Skeletal muscle tissue (tissue), 4 donors: ENCODE data around the gene DIO3. TPM values are rescaled to one million over a fixed set of nuclear protein-coding genes. Genes with fewer than 3 reads are reported as not detected.

Experiments
- H3K27ac ChIP-seq: one replicate; pipeline ENCODE4 v1.7.0; 2013; ENCODE audit warnings: mild to moderate bottlenecking, low read depth, low read length, inconsistent platforms
- H3K27me3 ChIP-seq, 3 donors: one replicate each; pipeline ENCODE4 v1.7.0; 2013; ENCODE audit warnings: low read length in 3 of 3; ENCODE audit not compliant: control insufficient read depth in 3 of 3, insufficient read depth in 3 of 3
- H3K36me3 ChIP-seq, 3 donors: one replicate each; pipeline ENCODE4 v1.7.0; 2013; ENCODE audit warnings: low read length in 3 of 3; ENCODE audit not compliant: control insufficient read depth in 3 of 3, insufficient read depth in 3 of 3
- H3K4me1 ChIP-seq, 3 donors: one replicate each; pipeline ENCODE4 v1.7.0; 2013; ENCODE audit warnings: low read length in 3 of 3, mild to moderate bottlenecking in 3 of 3; ENCODE audit not compliant: control insufficient read depth in 3 of 3, insufficient read depth in 3 of 3
- H3K4me3 ChIP-seq, 3 donors: one replicate each; pipeline ENCODE4 v1.7.0; 2013; ENCODE audit warnings: low read length in 3 of 3
- H3K9ac ChIP-seq, 3 donors: one replicate each; pipeline ENCODE4 v1.7.0; 2013; ENCODE audit warnings: low read length in 3 of 3, mild to moderate bottlenecking in 3 of 3, moderate library complexity in 2 of 3, low read depth in 1 of 3
- H3K9me3 ChIP-seq, 3 donors: one replicate each; pipeline ENCODE4 v1.7.0; 2013; ENCODE audit warnings: low read length in 3 of 3; ENCODE audit not compliant: control insufficient read depth in 3 of 3
- total RNA-seq: library from RNA; depleted of rRNA; stranded (reverse); fragments of >200 nt; gene quantifications from one replicate; pipeline ENCODE4 v1.2.3, GENCODE V29; 2014
- donor health status: Osteomylitis.

DIO3 gene
- total RNA-seq, 1 donor from 2014 or later, result 1.0 TPM

- H3K4me1 ChIP-seq, result no peaks in the 10 kb centered on the region
- no peak overlapping the region for H3K4me3 ChIP-seq
- peaks cover 4 to 13% (median 5%) of the 10 kb centered on the region in 3 donors for H3K27me3 ChIP-seq
- H3K36me3 ChIP-seq, result no peaks in the 10 kb centered on the region
- no peaks in the 10 kb centered on the region for H3K9me3 ChIP-seq
- no peak overlapping the region for H3K9ac ChIP-seq
- no peak overlapping the region for H3K27ac ChIP-seq
These were observed 20.5 kb upstream of the DIO3 start for GRCh38 chr14:101540481-101541462.

- Histone ChIP-seq H3K36me3 (no peaks in the 10 kb centered on the region), H3K9ac (no peak overlapping the region), H3K27ac (no peak overlapping the region), H3K4me1 (no peaks in the 10 kb centered on the region), H3K27me3 (peaks cover 0 to 13% (median 4%) of the 10 kb centered on the region in 3 donors), H3K9me3 (no peaks in the 10 kb centered on the region), H3K4me3 (no peak overlapping the region)
These were observed 18.9 kb upstream of the DIO3 start for GRCh38 chr14:101542391-101542790.

- H3K27ac ChIP-seq, result no peak overlapping the region
- peaks cover under 1 to 5% (median 3%) of the 10 kb centered on the region in 3 donors for H3K27me3 ChIP-seq
- H3K4me1 ChIP-seq, result no peaks in the 10 kb centered on the region
- no peaks in the 10 kb centered on the region for H3K36me3 ChIP-seq
- H3K9me3 ChIP-seq, result no peaks in the 10 kb centered on the region
- H3K9ac ChIP-seq, result no peak overlapping the region
- H3K4me3 ChIP-seq, result no peak overlapping the region
These were observed 17.5 kb upstream of the DIO3 start for GRCh38 chr14:101543814-101544213.

- peaks cover 3 to 5% (median 3%) of the 10 kb centered on the region in 3 donors for H3K27me3 ChIP-seq
- no peak overlapping the region for H3K27ac ChIP-seq
- no peak overlapping the region for H3K9ac ChIP-seq
- H3K36me3 ChIP-seq, result no peaks in the 10 kb centered on the region
- no peak overlapping the region for H3K4me3 ChIP-seq
- H3K9me3 ChIP-seq, result no peaks in the 10 kb centered on the region
- H3K4me1 ChIP-seq, result no peaks in the 10 kb centered on the region
These were observed 16.7 kb upstream of the DIO3 start for GRCh38 chr14:101544550-101544949.

- no peaks in the 10 kb centered on the region for H3K4me1 ChIP-seq
- no peak overlapping the region for H3K4me3 ChIP-seq
- no peaks in the 10 kb centered on the region for H3K36me3 ChIP-seq
- no peak overlapping the region for H3K9ac ChIP-seq
- no peaks in the 10 kb centered on the region for H3K9me3 ChIP-seq
- no peak overlapping the region for H3K27ac ChIP-seq
- H3K27me3 ChIP-seq, result peaks cover 3 to 5% (median 3%) of the 10 kb centered on the region in 3 donors
These were observed 14.6 kb upstream of the DIO3 start for GRCh38 chr14:101546706-101547105.

GRCh38 chr14:101547107-101547738, 14.1 kb upstream of the DIO3 start:
- Histone ChIP-seq H3K27ac (no peak overlapping the region), H3K9me3 (no peaks in the 10 kb centered on the region), H3K4me1 (no peaks in the 10 kb centered on the region), H3K36me3 (no peaks in the 10 kb centered on the region), H3K9ac (no peak overlapping the region), H3K27me3 (peaks cover 3 to 5% (median 5%) of the 10 kb centered on the region in 3 donors), H3K4me3 (no peak overlapping the region)

GRCh38 chr14:101547961-101548669, 13.2 kb upstream of the DIO3 start:
- Histone ChIP-seq H3K9ac (no peak overlapping the region), H3K9me3 (no peaks in the 10 kb centered on the region), H3K4me3 (no peak overlapping the region), H3K27me3 (peaks cover 3 to 5% (median 5%) of the 10 kb centered on the region in 3 donors), H3K4me1 (no peaks in the 10 kb centered on the region), H3K36me3 (no peaks in the 10 kb centered on the region), H3K27ac (no peak overlapping the region)

GRCh38 chr14:101548710-101549109, 12.6 kb upstream of the DIO3 start:
- Histone ChIP-seq H3K4me3 (no peak overlapping the region), H3K4me1 (no peaks in the 10 kb centered on the region), H3K27ac (no peak overlapping the region), H3K36me3 (no peaks in the 10 kb centered on the region), H3K9me3 (no peaks in the 10 kb centered on the region), H3K27me3 (peaks cover 4 to 7% (median 6%) of the 10 kb centered on the region in 3 donors), H3K9ac (no peak overlapping the region)

- no peaks in the 10 kb centered on the region for H3K9me3 ChIP-seq
- no peak overlapping the region for H3K9ac ChIP-seq
- no peak overlapping the region for H3K27ac ChIP-seq
- H3K4me3 ChIP-seq, result no peak overlapping the region
- H3K36me3 ChIP-seq, result no peaks in the 10 kb centered on the region
- H3K4me1 ChIP-seq, result no peaks in the 10 kb centered on the region
- H3K27me3 ChIP-seq, result peaks cover 8 to 10% (median 9%) of the 10 kb centered on the region in 3 donors
These were observed 12.1 kb upstream of the DIO3 start for GRCh38 chr14:101549154-101549553.
